IPS-NIHi7 (cell line): ENCODE measurements around the gene RIMKLA.

Experiments used
- DNase-seq: peaks from one replicate; pipeline ENCODE4 v3.0.0; 2012; ENCODE audit warnings: mixed read lengths; ENCODE audit errors: extremely low spot score

RIMKLA gene

DNA sequence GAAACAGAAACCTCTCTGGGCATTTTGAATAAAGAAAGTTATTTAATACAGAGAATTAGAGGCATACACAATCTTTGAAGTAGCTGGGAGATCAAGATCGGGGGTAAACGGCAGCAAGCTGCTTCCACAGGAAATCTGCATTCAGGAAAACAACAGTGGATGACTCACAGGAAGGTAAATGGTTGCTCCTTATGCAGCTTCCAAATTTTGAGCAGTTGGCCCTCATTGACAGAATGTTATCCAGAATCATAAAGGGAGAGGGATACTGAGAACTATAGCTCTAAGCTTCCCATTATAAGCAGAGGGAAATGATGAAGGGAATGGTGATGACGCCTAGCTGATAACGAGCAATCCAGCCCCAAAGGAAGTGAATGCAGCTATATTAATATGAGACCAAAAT is 46.6 kb downstream of the RIMKLA start:
- no peak for DNase-seq

DNA sequence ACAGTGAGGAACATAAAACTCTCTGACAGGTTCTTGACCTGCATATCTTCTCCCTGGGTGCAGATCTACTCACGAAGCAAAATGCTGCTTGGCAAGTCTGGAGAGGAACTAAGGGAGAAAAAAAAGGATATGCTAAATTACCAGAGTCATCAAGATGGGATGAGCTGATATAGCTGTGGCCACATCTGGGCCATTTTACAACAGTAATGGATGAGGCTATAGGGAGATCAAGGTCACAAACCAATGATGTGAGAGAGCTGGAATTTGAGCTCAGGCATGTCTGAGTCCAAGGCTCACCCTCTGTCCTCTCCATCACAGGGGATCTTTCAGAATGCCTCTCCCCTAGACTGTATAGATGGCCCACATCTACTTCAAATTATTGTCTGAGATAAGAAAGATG is 49.0 kb downstream of the RIMKLA start:
- DNase-seq = no peak

DNA sequence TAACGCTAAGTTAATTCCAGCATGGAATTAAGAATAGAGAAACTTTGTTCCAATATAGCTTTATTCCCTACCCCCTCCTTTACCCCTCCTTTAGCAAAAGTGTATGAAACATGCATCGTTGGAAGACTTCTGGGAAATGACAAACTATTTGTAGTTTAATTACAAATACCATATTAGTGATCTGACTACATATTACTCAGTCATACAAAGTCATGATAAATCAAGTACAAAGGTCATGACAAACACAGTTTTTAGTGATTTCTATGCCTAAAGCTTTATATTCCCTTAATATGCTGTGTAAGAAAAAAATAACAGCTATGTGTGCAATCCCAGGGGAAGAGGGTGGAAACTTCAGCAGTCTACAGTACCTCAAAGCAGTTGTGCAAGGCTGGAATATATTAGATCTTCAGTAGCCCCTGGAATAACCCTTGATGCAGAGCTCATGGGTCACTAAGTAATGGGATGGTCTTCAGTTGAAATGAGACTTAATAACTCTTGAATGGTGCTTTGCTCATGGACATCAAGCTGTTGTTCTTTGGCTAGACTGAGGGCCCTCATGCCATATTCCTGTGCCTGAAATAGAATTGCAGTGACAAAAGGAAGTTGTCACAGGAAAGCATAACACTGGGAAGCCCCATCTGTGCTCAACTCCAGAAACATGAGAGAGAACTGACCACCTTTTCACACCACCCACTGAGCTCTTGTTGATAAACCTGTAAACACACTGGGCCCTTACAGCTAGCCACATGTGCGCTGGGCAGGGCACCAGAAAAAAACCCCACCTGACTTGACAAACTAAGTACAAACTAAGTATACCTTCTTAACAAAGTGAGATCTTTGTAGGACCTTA is 49.9 kb downstream of the RIMKLA start:
- DNase-seq = no peak

DNA sequence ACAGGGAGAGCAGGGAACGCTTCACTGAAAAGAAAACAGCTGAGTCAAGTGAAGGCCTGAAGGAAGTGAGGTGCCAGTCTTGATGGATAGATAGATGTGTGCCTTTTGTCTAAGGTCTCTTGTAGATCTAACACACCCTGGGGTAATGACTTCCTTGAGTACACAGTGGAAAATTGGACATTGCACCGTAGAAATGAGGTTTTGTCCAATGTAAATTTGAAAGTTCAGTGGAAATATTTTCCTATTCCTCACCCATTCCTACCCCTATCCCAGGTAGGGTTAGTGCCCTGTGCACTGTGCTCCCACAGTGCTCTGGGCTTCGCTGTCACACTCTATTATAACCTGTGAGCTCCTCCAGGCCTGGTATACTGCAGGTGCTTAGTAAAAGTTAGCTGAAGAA is 50.9 kb downstream of the RIMKLA start:
- DNase-seq = no peak

GRCh38 chr1:42432714-42433113 is 52.1 kb downstream of the RIMKLA start:
- no peak for DNase-seq

- DNase-seq = no peak
These were observed 52.8 kb downstream of the RIMKLA start for GRCh38 chr1:42433369-42433768.

- no peak for DNase-seq
These were observed 53.7 kb downstream of the RIMKLA start for GRCh38 chr1:42434340-42434739.

DNA sequence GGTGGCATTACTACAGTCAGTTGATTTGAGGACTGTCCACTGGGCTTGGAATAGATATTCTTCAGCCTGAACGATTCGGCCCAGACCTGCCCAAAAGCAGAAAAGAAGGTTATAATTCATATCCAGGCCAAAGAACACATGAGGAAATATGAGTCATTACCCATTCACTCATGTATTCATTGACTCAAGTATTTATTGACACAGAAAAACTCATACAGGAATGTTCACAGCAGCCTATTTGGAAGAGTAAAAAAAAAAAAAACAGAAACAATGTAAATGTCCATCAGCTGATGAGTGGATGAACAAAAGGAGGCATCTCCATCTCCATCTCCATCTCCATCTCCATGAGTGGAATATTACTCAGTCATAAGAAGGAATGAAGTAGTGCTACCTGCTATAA is 59.3 kb downstream of the RIMKLA start:
- DNase-seq = no peak

- DNase-seq = no peak
These were observed 62.1 kb downstream of the RIMKLA start for GRCh38 chr1:42442662-42443061.

DNA sequence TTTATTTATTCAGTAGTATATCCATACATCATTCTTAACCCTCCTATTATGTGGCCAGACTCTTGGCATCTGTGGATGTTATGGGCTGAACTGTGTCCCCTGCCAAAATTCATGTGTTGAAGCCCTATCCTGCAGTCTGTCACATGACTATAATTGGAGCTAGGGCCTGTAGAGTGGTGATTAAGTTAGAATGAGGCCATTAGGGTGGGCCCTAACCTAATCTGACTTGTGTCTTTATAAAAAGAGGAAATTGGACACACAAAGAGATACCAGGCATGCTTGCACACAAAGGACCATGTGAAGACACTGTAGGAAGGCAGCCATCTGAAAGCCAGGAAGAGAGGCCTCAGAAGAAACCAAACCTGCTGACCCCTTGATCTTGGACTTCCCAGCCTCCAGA is 68.7 kb downstream of the RIMKLA start:
- DNase-seq = no peak

- DNase-seq = no peak
These were observed 69.5 kb downstream of the RIMKLA start for GRCh38 chr1:42450061-42450460.

GRCh38 chr1:42453386-42453785 is 72.8 kb downstream of the RIMKLA start:
- DNase-seq = no peak

- DNase-seq = no peak
These were observed 73.8 kb downstream of the RIMKLA start for GRCh38 chr1:42454403-42454802.

- DNase-seq = peak; percentile 87
These were observed 75.6 kb downstream of the RIMKLA start, which contains the start of the genes PPCS and ZMYND12 for GRCh38 chr1:42456010-42456753. Gene PPCS, plus strand, starts transcription at chr1:42456543. Its CDS starts 23 bp downstream, at chr1:42456566. Gene ZMYND12, minus strand, starts transcription at chr1:42456022. Its CDS starts 25 bp downstream, at chr1:42455997.

GRCh38 chr1:42456754-42457089 is 76.1 kb downstream of the RIMKLA start:
- peak; percentile 61 for DNase-seq

GRCh38 chr1:42461196-42461595 is 80.6 kb downstream of the RIMKLA start:
- DNase-seq = no peak

DNA sequence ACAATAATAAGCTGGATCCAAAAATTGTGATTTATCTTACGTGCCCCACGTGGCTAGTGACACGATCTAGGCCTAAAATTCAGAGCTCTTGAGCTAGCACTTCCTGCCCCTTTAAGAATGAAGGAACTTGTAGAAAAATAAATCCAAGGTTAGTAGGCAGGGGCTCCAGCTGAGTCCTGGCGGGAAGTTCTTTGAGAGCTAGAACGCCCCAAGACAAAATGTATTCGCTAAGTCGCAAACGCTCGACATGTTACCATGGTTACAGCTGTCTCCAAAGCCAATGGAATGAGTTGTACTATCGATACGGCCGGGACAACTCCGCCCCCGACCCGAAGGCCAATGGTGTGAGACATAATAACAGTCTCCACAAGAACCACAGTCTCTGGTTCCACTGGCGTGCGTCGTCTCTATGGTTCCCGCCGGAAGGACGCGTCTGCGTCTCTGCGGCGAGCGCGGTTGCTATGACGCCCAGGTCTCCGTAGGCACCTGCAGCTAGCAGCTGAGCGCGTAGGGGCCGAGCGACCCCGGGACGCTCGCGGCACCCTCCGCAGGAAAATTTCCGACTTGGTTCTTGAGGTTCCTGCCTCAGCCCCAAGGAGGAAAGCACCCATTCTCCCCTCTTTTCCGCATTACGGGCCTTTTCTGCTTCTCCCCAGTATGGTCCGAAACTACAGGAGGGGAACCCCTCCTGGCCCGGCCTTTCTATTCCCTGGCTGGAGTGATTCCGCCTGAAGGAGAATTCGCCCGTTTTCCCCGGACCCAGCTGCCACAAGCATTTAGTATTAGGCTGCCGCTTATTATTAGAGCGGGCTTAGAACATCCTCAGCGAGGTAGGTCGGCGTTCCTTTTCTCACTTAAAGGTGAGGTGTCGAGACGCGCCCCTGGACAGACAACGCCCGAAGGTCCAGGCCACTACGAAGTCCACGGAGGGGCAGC is 82.5 kb downstream of the RIMKLA start, which contains the start of gene CCDC30:
TSS of gene CCDC30 (plus strand) at position 459 of the 936 bp plus-strand sequence. CDS start 17,266 bp downstream, outside the sequence.
- DNase-seq = peak; percentile 99

DNA sequence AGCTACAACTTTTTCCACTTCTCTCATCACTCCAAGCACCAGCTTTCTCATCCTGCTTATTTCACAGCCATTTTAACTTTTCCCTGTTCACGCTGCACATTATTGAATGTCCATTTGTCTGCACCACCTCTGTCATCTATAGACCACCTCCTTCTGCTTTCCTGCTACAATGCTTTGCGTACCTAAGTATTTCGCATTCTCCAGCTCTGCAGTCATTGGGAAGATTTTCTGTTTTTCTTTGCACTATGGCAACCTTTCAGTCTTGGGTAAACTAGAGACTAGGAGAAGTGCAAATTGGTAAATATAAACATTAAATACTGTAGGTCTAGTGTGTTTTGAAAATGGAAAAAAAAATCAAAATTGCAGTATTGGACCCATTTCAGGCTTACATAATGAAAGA is 83.3 kb downstream of the RIMKLA start:
- no peak for DNase-seq

GRCh38 chr1:42466030-42466429 is 85.4 kb downstream of the RIMKLA start:
- DNase-seq = no peak

- no peak for DNase-seq
These were observed 89.1 kb downstream of the RIMKLA start for GRCh38 chr1:42469727-42470126.
